ENCODE results near the gene KRT74.

KRT74 gene

GRCh38 chr12:52515927-52516831 is 57.5 kb downstream of the KRT74 start:
- no peak overlapping the region for H3K9ac ChIP-seq (ENCODE audit: low read length)

More at GRCh38 chr12:52515927-52516831, 57.5 kb downstream of the KRT74 start:
- Histone ChIP-seq H3K79me1 (ENCODE audit: low read length) (no peaks in the 10 kb centered on the region), H3K23ac (ENCODE audit: low read length) (no peak overlapping the region), H3K4me3 (ENCODE audit: low read length) (no peak overlapping the region), H4K5ac (ENCODE audit: low read length) (no peak overlapping the region), H3K4ac (ENCODE audit: low read depth, low read length) (no peak overlapping the region), H4K8ac (ENCODE audit: low read depth, low read length) (no peak overlapping the region), H3K36me3 (ENCODE audit: control insufficient read depth, insufficient read depth, low read length) (no peaks in the 10 kb centered on the region), H2BK15ac (replicated peaks; ENCODE audit: low read depth) (no peak overlapping the region), H3K27me3 (ENCODE audit: insufficient read depth, low read length, poor library complexity) (no peaks in the 10 kb centered on the region), H3K79me2 (ENCODE audit: control insufficient read depth, insufficient read depth, low read length) (no peaks in the 10 kb centered on the region), H3K18ac (ENCODE audit: low read length) (no peak overlapping the region), H3K27ac (ENCODE audit: low read depth, low read length) (no peak overlapping the region), H2AK5ac (ENCODE audit: low read length) (no peak overlapping the region), H3K4me1 (ENCODE audit: control insufficient read depth, low read depth, low read length) (no peaks in the 10 kb centered on the region), H3K4me2 (ENCODE audit: low read length) (no peak overlapping the region), H3K56ac (ENCODE audit: low read length) (no peak overlapping the region), H2BK5ac (ENCODE audit: low read length) (no peak overlapping the region), H2BK120ac (ENCODE audit: low read depth, low read length) (no peak overlapping the region)
- DNase-seq = no peak
- WGBS (ENCODE audit: extremely low coverage, insufficient coverage, low lambda C conversion rate) = no CpG with 5 or more reads among the region's 15 CpGs

Measured in mesendoderm (in vitro differentiated cells).